ENCODE data around the gene MYH14.

DNA sequence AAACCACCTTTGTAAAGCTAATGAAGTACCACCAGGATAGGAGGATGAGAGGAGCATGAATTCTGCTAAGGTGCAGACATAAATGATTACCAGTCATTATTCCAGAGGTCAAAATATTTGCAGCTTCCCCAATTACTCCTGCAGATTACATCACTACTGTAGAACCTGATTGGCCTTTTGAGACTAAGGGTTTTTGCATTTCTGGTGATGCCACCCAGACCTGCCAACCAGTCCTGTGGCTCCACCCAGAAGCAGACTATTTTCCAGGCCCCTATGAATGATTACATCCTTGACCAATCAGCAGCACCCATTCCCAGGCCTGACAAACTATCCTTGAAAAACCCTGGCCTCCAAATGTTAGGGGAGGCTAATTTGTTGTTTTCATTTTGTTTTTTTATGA is 136.9 kb downstream of the MYH14 start:
- TF ChIP-seq, protein P1, sequence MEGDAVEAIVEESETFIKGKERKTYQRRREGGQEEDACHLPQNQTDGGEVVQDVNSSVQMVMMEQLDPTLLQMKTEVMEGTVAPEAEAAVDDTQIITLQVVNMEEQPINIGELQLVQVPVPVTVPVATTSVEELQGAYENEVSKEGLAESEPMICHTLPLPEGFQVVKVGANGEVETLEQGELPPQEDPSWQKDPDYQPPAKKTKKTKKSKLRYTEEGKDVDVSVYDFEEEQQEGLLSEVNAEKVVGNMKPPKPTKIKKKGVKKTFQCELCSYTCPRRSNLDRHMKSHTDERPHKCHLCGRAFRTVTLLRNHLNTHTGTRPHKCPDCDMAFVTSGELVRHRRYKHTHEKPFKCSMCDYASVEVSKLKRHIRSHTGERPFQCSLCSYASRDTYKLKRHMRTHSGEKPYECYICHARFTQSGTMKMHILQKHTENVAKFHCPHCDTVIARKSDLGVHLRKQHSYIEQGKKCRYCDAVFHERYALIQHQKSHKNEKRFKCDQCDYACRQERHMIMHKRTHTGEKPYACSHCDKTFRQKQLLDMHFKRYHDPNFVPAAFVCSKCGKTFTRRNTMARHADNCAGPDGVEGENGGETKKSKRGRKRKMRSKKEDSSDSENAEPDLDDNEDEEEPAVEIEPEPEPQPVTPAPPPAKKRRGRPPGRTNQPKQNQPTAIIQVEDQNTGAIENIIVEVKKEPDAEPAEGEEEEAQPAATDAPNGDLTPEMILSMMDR (optimal IDR thresholded peaks at IDR 0.05 in 1 of 3, IDR thresholded peaks at IDR 0.05 in 1 of 3, conservative IDR thresholded peaks at IDR 0.05 in 1 of 3; ENCODE audit: extremely low read depth in 1 of 3, insufficient read depth in 2 of 3, low read length in 3 of 3), result no peak
- no peak for TF ChIP-seq EZH2 (IDR thresholded peaks at IDR 0.05; ENCODE audit: low read length)
